ENCODE results near the gene PTS. TPM values are rescaled to one million over a fixed set of nuclear protein-coding genes. Genes with fewer than 3 reads are reported as not detected.

Gene PTS
- polyA plus RNA-seq, 2 of the 4 experiments (the other 2 are of a cell fraction) = 33.9 to 48.5 TPM

DNA sequence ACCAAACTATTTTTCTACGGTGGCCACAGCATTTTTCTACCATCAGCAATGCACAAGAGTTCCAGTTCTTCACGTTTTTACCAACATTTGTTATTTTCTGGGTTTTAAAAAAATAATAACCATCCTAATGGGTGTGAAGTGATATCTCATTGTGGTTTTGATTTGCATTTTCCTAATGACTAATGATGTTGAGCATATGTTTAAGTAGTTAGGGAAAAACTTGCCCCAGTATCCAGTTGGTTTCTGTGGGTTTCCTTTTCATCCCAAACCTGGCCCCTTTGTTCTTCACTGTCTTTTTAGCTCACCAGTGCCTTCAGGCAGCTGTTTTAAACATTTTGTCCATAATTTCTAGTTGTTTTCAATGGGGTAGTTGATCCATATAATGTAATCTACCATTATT, 14.7 kb upstream of the PTS start:
- Histone ChIP-seq H3K4me1 (0 out of 3 replicates have a peak, but pooled peaks cover 7% of the 10 kb centered on the region), H3K27ac (no peak overlapping the region), H3K4me3 (no peak overlapping the region), H3K9me3 (no peaks in the 10 kb centered on the region), H3K4me2 (no peak overlapping the region)
- CTCF ChIA-PET = interaction anchor here (1.4 kb wide), 1 partner anchor 9 kb away, joined by 3 read pairs; no protein-coding TSS in a partner anchor
- DNase-seq (ENCODE audit: low read depth in 1 of 2, low spot score in 1 of 2) (no peak), ATAC-seq (no peak), FAIRE-seq (no peak)
- TF ChIP-seq CHD2 (IDR thresholded peaks at IDR 0.05; ENCODE audit: low read length, partially characterized antibody) (no peak), ESRRA (IDR thresholded peaks at IDR 0.05; ENCODE audit: borderline replicate concordance, low read length) (no peak), JUN (IDR thresholded peaks at IDR 0.05) (no peak), SREBF2 (IDR thresholded peaks at IDR 0.05) (no peak)
- POLR2A ChIA-PET = no interaction called here
- WGBS (ENCODE audit: missing lambda C conversion rate) = 35% methylated on average over 2 of the region's 2 CpGs

DNA sequence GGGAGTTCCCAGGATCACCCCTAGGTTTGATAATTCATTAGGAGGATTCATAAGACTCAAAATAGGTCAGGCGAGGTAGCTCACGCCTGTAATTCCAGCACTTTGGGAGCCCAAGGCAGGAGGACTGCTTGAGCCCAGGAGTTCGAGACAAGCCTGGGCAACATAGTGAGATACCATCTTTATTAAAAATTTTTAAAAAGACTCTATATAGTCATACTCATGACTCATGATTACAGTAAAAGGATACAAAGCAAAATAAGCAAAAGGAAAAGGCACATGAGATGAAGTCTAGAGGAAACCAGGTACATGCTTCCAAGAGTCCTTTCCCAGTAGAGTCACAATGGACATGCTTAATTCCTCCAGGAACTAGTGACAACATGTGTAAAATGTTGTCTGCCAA, 13.9 kb upstream of the PTS start:
- Histone ChIP-seq H3K4me3 (no peak overlapping the region), H3K4me1 (0 out of 3 replicates have a peak, but pooled peaks cover 7% of the 10 kb centered on the region), H3K9me3 (no peaks in the 10 kb centered on the region), H3K4me2 (no peak overlapping the region), H3K27ac (no peak overlapping the region)
- ATAC-seq (no peak), DNase-seq (ENCODE audit: low read depth in 1 of 2, low spot score in 1 of 2) (no peak), FAIRE-seq (no peak)
- TF ChIP-seq RNF2 (IDR thresholded peaks at IDR 0.05; ENCODE audit: borderline replicate concordance, low read depth) = no peak
- ChIA-PET POLR2A (no interaction called here), CTCF (interaction anchor here (1.4 kb wide), 1 partner anchor 8 kb away, joined by 3 read pairs; no protein-coding TSS in a partner anchor)
- WGBS (ENCODE audit: missing lambda C conversion rate) = 38% methylated on average over 3 of the region's 3 CpGs

DNA sequence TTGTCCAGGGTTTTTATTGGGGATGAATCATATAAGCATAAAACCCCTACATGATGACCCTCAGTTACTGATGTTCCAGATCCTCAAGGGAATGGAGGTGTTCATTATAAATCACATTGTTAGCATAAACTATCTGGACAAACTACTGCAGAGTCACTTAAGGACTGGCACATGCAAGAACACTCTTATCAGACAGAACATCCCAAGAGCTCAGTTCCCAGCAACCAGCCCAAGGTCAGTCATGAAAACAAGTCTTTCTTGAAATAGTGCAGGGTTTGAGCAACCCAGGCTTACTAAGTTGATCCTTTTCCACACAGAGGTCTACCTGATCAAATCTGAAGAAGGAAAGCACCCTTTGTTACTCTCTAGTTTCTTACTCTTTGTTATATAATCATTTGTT, 13.5 kb upstream of the PTS start:
- no peak overlapping the region for H3K4me2 ChIP-seq

More for the DNA sequence above, 13.5 kb upstream of the PTS start:
- Histone ChIP-seq H3K4me1 (0 out of 3 replicates have a peak, but pooled peaks cover 7% of the 10 kb centered on the region), H3K9me3 (no peaks in the 10 kb centered on the region), H3K27ac (no peak overlapping the region), H3K4me3 (no peak overlapping the region)
- ChIA-PET POLR2A (no interaction called here), CTCF (interaction anchor here (1.4 to 14.6 kb wide), 3 partner anchors 8 to 99 kb away, joined by 3 to 247 read pairs (median 5); no protein-coding TSS in a partner anchor)
- TF ChIP-seq, protein P1, sequence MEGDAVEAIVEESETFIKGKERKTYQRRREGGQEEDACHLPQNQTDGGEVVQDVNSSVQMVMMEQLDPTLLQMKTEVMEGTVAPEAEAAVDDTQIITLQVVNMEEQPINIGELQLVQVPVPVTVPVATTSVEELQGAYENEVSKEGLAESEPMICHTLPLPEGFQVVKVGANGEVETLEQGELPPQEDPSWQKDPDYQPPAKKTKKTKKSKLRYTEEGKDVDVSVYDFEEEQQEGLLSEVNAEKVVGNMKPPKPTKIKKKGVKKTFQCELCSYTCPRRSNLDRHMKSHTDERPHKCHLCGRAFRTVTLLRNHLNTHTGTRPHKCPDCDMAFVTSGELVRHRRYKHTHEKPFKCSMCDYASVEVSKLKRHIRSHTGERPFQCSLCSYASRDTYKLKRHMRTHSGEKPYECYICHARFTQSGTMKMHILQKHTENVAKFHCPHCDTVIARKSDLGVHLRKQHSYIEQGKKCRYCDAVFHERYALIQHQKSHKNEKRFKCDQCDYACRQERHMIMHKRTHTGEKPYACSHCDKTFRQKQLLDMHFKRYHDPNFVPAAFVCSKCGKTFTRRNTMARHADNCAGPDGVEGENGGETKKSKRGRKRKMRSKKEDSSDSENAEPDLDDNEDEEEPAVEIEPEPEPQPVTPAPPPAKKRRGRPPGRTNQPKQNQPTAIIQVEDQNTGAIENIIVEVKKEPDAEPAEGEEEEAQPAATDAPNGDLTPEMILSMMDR (IDR thresholded peaks at IDR 0.05) = no peak
- TF ChIP-seq POLR2A (IDR thresholded peaks at IDR 0.05; ENCODE audit: low read length) (no peak), CBX8 (IDR thresholded peaks at IDR 0.05) (no peak), HOXB13 (CRISPR knock-in tag; IDR thresholded peaks at IDR 0.05; ENCODE audit: low read depth) (no peak), HDAC2 (IDR thresholded peaks at IDR 0.05) (no peak), POLR2AphosphoS2 (conservative IDR thresholded peaks at IDR 0.05; ENCODE audit: low read length) (no peak), SREBF2 (IDR thresholded peaks at IDR 0.05) (no peak), NFE2L2 (conservative IDR thresholded peaks at IDR 0.05; ENCODE audit: low read length) (no peak), BHLHE40 (IDR thresholded peaks at IDR 0.05; ENCODE audit: low read depth, low read length) (no peak), CBX2 (IDR thresholded peaks at IDR 0.05; ENCODE audit: borderline replicate concordance, low read depth) (no peak), ZC3H11A (IDR thresholded peaks at IDR 0.05) (no peak), RAD21 (conservative IDR thresholded peaks at IDR 0.05 in 1 of 2, IDR thresholded peaks at IDR 0.05 in 1 of 2) (no peak), SMC3 (IDR thresholded peaks at IDR 0.05) (no peak), ESRRA (IDR thresholded peaks at IDR 0.05; ENCODE audit: borderline replicate concordance, low read length) (no peak), EHF (CRISPR knock-in tag; IDR thresholded peaks at IDR 0.05) (no peak), RNF2 (IDR thresholded peaks at IDR 0.05; ENCODE audit: borderline replicate concordance, low read depth) (no peak)
- TF ChIP-seq, protein P2, sequence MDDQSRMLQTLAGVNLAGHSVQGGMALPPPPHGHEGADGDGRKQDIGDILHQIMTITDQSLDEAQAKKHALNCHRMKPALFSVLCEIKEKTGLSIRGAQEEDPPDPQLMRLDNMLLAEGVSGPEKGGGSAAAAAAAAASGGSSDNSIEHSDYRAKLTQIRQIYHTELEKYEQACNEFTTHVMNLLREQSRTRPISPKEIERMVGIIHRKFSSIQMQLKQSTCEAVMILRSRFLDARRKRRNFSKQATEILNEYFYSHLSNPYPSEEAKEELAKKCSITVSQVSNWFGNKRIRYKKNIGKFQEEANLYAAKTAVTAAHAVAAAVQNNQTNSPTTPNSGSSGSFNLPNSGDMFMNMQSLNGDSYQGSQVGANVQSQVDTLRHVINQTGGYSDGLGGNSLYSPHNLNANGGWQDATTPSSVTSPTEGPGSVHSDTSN (IDR thresholded peaks at IDR 0.05) = no peak
- TF ChIP-seq, protein P3, sequence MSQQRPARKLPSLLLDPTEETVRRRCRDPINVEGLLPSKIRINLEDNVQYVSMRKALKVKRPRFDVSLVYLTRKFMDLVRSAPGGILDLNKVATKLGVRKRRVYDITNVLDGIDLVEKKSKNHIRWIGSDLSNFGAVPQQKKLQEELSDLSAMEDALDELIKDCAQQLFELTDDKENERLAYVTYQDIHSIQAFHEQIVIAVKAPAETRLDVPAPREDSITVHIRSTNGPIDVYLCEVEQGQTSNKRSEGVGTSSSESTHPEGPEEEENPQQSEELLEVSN (IDR thresholded peaks at IDR 0.05; ENCODE audit: borderline replicate concordance, low read depth) = no peak
- TF ChIP-seq, protein P4, sequence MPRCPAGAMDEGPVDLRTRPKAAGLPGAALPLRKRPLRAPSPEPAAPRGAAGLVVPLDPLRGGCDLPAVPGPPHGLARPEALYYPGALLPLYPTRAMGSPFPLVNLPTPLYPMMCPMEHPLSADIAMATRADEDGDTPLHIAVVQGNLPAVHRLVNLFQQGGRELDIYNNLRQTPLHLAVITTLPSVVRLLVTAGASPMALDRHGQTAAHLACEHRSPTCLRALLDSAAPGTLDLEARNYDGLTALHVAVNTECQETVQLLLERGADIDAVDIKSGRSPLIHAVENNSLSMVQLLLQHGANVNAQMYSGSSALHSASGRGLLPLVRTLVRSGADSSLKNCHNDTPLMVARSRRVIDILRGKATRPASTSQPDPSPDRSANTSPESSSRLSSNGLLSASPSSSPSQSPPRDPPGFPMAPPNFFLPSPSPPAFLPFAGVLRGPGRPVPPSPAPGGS (IDR thresholded peaks at IDR 0.05) = no peak
- no peak for ATAC-seq
- FAIRE-seq = no peak
- DNase-seq (ENCODE audit: low read depth in 1 of 2, low spot score in 1 of 2) = no peak

All from A549 (cell line).